NCI-H446 treated with DMSO at 0.1 percent for 48 hours (cell line): ENCODE measurements around the gene RFX6.
A peak's percentile ranks its signal among the peaks of the same experiment; 100 is the strongest.

Source experiments
- DNase-seq: peaks from one replicate; lab custom pipeline; 2025; lab: John Stamatoyannopoulos, UW

The RFX6 gene

DNA sequence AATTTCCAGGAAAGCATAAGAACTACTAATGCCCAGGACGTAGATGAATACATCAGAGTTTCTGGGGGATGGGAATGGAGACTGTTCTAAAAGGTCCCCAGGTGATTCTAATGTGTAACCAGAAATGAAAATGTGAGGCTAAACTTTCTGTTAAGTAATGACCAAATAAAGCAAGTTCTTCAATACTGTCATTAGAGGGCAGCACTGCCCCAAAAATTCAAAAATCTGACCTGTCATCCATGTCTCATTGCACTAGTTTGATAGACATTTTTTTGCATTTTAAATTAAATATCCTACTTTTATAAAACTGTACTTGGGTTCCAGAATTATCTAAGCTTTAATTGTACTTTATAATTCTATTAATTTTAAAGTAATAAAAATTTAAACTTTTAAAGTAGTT lies 94.9 kb downstream of the RFX6 start:
- peak; percentile 34 for DNase-seq

GRCh38 chr6:116973976-116974375 lies 96.9 kb downstream of the RFX6 start:
- peak; percentile 85 for DNase-seq

- peak; percentile 29 for DNase-seq
Observed at GRCh38 chr6:116974526-116975316, 97.7 kb downstream of the RFX6 start.

DNA sequence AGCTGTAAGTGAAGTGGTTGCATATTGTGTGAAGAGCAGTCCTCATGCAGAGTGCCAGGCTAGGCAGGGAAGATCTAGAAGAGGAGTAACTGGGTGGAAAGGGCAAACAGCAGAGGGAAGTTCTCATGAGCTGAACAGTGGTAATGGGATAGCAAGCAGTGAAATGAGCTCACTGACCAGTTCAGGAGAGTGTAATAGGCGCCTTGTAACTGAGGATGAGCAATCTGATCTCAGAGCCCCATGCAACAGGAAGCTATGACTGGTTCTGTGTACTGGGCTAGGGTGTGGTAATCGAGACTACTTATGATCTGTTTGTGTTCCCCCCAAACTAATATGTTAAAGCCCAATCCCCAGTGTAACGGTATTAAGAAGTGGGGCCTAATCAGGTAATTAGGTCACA lies 98.6 kb downstream of the RFX6 start:
- DNase-seq, result no peak

DNA sequence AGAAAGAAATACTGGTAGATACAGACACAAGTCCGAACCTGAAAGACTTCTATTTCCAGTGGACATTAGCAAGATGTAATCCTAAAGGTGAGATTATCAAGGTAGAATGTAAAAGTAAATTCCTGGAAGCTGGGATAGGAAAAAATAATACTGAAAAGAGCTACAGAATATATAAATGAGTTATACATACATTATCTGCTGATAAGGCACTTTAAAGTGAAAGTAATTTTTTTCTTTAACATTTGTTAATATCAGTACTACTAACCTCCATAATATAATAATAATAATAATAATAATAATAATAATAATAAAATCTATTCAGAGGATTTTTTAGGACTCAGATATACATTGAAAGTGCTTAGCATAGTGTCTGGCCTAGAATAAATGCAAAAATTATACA lies 102.5 kb downstream of the RFX6 start:
- no peak for DNase-seq
